GM21619 (cell line): Measurements from ENCODE around the gene ELK4.
A peak's percentile ranks its signal among the peaks of the same experiment; 100 is the strongest.

ENCODE experiments used
- ATAC-seq: cut with Tn5 transposase; IDR thresholded peaks from one replicate; pipeline ENCODE4 v1.9.1; 2021; ENCODE audit not compliant: unreplicated experiment

The ELK4 gene

GRCh38 chr1:205631768-205632668 is at the start of gene ELK4:
Gene ELK4 (minus strand): TSS chr1:205632011. CDS start chr1:205623882, 8,129 bp downstream.
- peak; percentile 78 for ATAC-seq

GRCh38 chr1:205681364-205681763 is 49.6 kb upstream of the ELK4 start:
- ATAC-seq, result no peak

DNA sequence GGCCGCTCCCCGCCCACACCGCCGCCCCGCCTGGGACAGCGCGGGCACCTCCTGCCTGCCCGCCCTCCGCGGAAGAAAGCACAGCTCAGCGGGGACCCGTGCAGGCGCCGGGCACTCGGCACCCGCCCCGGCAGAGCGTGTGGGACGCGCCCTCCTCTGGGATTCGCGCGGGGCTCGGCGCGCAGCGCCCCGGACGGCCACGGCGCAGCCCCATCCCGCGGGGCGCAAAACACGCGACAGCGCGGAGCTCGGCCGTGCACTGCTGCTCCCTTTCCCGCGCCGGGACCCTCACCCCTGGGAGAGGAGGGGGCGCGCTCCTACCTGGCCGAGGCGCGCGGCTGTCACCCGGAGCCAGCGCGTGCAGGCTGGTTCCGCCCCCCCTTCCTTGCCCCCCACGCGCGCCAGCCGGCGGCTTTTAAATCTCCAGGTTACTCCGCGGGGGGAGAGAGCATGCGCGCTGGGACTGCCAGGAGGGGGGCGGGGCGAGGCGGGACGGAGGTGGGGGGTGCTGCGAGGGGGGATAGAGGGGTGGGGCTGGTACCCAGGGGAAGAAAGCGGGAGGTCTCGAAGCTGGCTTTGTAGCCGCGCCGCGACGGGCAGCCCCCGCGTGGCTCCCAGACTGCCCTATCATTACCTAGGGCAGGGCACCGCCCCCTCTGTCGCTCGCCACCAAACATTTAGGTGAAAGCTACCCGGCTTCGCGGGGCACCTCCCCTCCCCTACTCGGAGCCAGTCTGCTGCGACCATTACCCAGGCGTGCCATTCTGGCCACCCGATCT is 48.5 kb upstream of the ELK4 start, which contains the start of gene SLC45A3:
Gene SLC45A3 (minus strand): TSS at position 437 of the 779 bp plus-strand sequence. CDS start 15,853 bp downstream, outside the sequence.
- no peak for ATAC-seq

DNA sequence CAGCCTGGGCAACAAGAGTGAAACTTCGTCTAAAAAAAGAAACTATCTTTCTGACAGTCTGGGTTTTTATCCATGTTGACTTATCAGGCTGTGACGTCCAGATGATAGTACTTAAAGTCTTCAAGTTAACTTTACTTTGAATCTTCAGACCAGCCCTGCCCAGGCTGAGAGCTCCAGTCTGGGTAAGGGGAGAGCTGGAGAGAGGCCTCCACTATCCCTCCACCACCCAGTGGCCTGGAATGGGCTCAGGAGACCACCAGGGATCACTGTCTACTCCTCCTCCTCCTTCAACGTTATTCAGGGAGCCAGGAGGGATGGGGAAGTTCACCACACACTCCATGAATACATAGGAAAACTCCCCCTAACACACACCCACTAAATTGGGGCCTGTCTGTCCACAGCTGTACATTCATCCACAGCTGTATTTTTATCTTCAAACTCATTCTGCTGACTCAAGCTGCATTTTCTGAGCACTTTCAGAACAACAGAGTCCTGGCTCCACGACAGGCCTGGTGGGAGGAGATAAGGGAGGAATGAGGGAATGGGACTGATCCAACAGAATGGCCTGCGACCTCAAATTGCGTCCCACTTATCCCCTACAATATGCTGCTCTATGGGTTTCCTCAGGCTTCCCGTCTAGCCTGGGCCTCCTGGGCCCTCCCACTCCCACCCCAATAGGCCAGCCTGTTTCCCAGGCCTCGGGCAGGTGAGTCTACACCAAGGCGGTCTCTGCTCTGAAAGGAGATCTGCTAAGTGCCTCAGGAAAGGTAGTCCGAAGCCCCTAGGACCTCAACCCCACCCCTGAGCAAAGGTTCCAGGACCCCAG is 46.7 kb upstream of the ELK4 start:
- no peak for ATAC-seq

DNA sequence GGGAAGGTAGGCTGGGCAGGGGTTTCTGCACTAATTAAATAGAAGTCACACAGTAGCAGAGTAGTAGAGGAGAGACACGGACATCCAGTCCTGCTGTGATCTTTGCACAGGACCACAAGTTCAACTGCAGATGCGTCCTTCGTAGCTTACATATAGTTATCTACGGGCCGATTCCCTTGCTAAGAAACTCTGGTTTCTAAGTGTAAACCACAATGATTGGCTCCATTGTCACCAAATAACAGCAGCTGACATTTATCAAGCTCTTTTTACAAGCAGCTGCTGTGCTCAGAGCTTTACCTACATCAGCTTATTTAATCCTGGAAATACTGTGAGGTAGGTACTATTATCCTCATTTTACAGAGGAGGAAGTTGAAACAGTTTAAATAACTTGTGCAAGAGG is 45.4 kb upstream of the ELK4 start:
- no peak for ATAC-seq

DNA sequence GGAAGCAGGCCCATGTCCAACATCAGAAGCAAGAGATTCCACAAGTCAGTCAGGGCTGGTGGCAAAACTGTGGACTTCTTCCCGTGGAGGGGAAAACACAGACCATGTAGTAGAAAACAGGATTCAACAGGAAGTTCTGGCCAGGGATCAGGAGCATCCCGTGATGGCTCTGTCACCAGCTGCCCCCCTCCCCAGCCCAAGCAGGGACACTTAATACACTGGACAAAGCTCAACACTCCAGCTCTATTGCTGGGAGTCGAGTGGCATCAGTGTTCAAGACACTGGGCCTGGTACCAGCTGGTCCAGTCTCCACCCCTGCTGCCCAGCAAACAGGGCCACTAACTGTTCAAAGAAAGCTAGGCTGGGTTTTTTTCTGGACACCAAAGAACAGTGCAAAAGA is 44.8 kb upstream of the ELK4 start:
- ATAC-seq, result no peak

- ATAC-seq, result no peak
Observed at GRCh38 chr1:205676002-205676401, 44.2 kb upstream of the ELK4 start.

- ATAC-seq, result no peak
Observed at GRCh38 chr1:205675247-205675646, 43.4 kb upstream of the ELK4 start.

- ATAC-seq, result no peak
Observed at GRCh38 chr1:205672970-205673369, 41.2 kb upstream of the ELK4 start.

DNA sequence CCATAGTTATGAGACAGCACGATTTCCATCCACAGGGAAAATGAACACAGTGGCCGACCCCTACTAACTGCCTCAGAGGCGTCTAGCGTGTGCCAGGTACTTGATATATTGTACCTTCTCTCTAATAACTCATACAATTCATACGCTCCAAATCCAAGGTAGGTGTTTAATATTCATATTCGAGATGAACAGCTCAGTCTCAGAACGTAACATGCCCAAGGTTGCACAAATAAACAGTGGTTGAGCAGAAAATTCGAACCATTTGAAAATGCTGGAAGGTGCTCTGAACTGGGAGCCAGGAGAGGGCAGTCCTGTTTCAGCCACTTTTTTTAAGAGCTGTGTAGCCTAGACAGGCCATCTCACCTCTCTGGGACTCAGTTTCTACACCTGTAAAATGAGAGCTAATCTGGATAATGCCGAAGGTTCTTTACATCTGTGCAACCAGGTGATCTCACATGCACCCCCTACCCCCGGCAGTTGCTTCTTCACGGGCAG is 40.6 kb upstream of the ELK4 start:
- no peak for ATAC-seq

GRCh38 chr1:205670611-205671430 is 39.0 kb upstream of the ELK4 start:
- no peak for ATAC-seq

GRCh38 chr1:205670150-205670446 is 38.3 kb upstream of the ELK4 start:
- ATAC-seq, result no peak

DNA sequence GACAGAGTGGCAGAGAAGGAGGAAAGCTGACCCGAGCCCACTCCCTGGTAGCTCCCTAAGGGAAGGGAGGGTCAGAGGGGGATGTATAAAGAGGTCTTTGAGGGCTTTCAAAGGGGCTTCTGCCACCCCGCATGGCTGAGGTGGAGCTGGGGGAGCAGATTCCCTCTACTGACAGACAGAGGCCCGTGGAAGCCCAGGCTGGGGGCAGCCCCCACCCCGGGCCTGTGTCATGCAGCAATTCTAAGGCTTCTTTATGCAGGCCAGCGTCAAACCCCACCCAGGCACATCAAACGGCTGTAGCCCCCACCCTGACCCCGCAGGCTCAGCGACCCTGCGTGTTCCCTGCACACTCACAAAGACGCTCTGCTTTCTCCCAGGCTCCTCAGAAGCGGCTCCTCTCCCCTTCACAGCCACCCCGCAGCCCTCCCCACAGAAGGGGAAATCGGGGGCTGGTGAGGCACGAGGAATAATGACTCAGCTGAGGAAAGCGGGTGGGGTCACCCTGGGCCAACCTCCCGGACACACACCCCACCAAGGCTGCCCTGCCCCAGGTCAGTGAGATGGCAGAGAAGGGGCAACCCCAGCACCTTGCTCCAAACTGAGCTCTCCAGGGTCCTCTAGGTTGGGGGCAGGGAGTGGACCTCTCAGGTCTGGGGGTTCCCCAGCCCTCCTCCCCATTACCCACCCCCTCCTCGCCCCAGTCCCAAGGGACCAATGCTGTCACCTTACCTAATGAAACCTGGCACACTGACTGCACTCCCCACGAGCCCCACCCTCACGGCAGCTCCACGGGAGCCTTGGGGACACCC is 37.7 kb upstream of the ELK4 start:
- no peak for ATAC-seq

GRCh38 chr1:205668951-205669340 is 37.1 kb upstream of the ELK4 start:
- no peak for ATAC-seq

DNA sequence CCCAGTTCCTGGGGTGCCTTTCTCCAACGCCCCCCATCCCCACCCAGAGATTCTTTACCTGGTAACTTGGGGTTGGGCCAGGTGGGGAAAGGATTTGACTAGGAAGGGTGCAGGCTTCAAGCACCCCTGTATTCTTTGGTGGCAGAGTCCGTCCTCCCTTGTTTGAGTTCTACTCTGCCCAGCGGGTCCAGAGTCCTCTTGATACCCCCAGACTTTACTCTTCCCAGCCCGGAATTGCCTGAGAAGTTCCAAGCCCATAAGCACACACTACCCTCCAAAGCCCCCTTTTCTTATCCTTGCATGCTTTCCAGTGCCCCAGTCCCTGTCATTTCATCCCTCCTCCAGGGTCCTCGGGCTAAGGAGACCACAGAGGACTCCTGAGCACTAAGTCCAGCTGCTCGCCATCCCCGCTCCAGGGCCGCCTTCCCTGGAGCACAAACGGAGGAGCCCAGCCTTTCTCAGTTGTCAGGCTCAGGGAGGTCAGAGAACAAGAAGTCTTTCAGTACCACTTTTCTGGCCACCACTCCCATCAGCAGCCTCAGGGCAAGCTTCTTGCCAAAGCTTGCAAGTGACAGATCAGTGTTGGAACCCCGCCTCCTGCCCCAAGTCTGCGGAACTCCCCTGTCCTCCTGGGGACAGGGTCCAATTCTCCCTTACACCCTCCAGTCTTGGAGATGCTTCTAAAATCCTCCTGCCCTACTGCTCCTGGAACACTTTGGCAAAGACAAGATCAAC is 36.3 kb upstream of the ELK4 start:
- ATAC-seq, result no peak

DNA sequence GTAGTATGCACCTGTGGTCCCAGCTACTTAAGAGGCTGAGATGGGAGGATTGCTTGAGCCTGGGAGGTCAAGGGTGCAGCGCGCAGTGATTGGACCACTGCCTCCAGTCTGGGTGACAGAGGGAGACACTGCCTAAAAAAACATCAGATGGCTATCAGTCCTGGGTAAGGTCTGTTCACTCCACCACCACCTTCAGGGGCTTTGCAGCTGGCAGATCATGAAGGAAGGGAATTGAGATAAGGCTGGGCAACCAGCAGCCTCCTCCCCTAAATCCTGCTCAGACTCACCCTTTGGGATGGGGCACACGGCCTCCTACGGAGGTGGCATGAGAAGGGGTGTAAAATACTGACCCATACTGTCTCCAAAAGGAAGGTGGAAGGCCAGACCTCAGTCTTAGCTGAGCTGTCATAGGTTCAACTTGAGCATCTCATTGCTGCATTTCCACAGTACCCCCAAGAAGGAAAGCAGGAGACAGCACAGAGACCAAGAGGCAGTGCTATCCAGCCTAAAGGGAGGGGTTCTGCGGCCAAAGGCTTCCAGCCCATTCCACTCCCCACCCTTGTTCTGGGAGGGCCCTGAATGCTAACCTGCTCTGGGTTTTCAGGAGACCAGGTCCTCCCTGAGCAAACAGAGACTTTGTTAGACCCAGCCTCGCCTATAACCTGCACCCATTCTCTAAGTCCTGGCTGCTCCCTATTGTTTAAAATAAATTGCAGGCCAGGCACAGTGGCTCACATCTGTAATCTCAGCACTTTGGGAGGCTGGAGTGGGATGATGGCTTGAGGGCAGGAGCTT is 34.8 kb upstream of the ELK4 start:
- no peak for ATAC-seq

DNA sequence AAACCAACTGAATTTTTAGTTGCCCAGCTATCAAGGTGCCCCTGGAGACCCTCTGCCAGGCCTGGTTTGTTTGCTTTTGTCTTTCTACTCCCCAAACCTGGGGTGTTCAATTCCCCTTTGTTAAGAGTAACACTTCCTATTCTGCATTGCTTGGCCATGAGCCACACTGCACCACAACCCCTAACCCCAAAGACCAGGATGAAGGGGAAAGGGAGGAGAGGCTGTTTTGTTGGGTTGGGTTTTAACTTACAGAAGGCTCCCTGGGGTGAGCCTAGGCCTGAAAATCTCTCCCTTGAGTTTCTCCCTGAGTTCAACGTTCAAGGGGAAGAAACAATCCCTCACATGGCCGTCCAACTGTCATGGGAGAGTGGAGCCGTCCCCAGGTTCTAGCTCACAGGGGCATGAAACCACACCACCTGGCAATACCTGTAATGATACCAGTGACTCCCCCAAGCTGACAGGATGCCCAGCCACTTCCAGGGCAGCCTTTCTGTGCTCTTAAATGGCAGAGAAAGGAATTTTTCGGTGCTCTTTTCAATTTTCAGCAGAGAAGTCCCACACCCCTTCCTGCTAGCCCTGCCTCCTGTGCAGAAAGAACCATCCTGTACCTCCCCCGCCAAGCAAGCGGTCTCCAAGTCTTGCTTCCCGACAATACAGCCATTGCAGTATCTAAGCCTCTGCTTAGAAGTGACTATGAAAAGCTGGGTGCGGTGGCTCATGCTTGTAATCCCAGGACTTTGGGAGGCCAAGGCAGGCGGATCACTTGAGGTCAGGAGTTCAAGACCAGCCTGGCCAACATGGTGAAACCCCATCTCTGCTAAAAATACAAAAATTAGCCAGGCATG is 33.6 kb upstream of the ELK4 start:
- no peak for ATAC-seq
